ENCODE measurements around the gene FNDC4. TPM values are rescaled to one million over a fixed set of nuclear protein-coding genes. Genes with fewer than 3 reads are reported as not detected.

Gene FNDC4
- total RNA-seq, 1 donor from 2014 or later, result 28.2 TPM

- Histone ChIP-seq H3K27me3 (ENCODE audit: control insufficient read depth, insufficient read depth, low read length) (no peaks in the 10 kb centered on the region), H3K36me3 (ENCODE audit: control insufficient read depth, insufficient read depth, low read length) (no peaks in the 10 kb centered on the region), H3K4me3 (ENCODE audit: low read depth, low read length) (no peak overlapping the region)
- TF ChIP-seq CTCF (IDR thresholded peaks at IDR 0.05; ENCODE audit: insufficient read depth, low read length, poor library complexity, severe bottlenecking), result no peak
- DNase-seq (ENCODE audit: low read depth), result no peak
Observed at GRCh38 chr2:27507293-27507692, 12.3 kb upstream of the FNDC4 start.

- no peak for TF ChIP-seq CTCF (IDR thresholded peaks at IDR 0.05; ENCODE audit: insufficient read depth, low read length, poor library complexity, severe bottlenecking)
- Histone ChIP-seq H3K27me3 (ENCODE audit: control insufficient read depth, insufficient read depth, low read length) (no peaks in the 10 kb centered on the region), H3K36me3 (ENCODE audit: control insufficient read depth, insufficient read depth, low read length) (no peaks in the 10 kb centered on the region), H3K4me3 (ENCODE audit: low read depth, low read length) (no peak overlapping the region)
- no peak for DNase-seq (ENCODE audit: low read depth)
Observed at GRCh38 chr2:27506587-27506986, 11.6 kb upstream of the FNDC4 start.

GRCh38 chr2:27502142-27502541 lies 7.1 kb upstream of the FNDC4 start:
- no peak for DNase-seq (ENCODE audit: low read depth)
- no peak for TF ChIP-seq CTCF (IDR thresholded peaks at IDR 0.05; ENCODE audit: insufficient read depth, low read length, poor library complexity, severe bottlenecking)
- H3K27me3 ChIP-seq (ENCODE audit: control insufficient read depth, insufficient read depth, low read length), result no peaks in the 10 kb centered on the region
- no peaks in the 10 kb centered on the region for H3K36me3 ChIP-seq (ENCODE audit: control insufficient read depth, insufficient read depth, low read length)
- H3K4me3 ChIP-seq (ENCODE audit: low read depth, low read length), result no peak overlapping the region

GRCh38 chr2:27501042-27501441 lies 6.0 kb upstream of the FNDC4 start:
- DNase-seq (ENCODE audit: low read depth), result no peak
- H3K27me3 ChIP-seq (ENCODE audit: control insufficient read depth, insufficient read depth, low read length), result no peaks in the 10 kb centered on the region
- no peak for TF ChIP-seq CTCF (IDR thresholded peaks at IDR 0.05; ENCODE audit: insufficient read depth, low read length, poor library complexity, severe bottlenecking)
- no peaks in the 10 kb centered on the region for H3K36me3 ChIP-seq (ENCODE audit: control insufficient read depth, insufficient read depth, low read length)
- no peak overlapping the region for H3K4me3 ChIP-seq (ENCODE audit: low read depth, low read length)

- H3K27me3 ChIP-seq (ENCODE audit: control insufficient read depth, insufficient read depth, low read length), result no peaks in the 10 kb centered on the region
- no peak overlapping the region for H3K4me3 ChIP-seq (ENCODE audit: low read depth, low read length)
- DNase-seq (ENCODE audit: low read depth), result no peak
- no peak for TF ChIP-seq CTCF (IDR thresholded peaks at IDR 0.05; ENCODE audit: insufficient read depth, low read length, poor library complexity, severe bottlenecking)
- no peaks in the 10 kb centered on the region for H3K36me3 ChIP-seq (ENCODE audit: control insufficient read depth, insufficient read depth, low read length)
Observed at GRCh38 chr2:27498975-27499374, 4.0 kb upstream of the FNDC4 start.

- no peak for TF ChIP-seq CTCF (IDR thresholded peaks at IDR 0.05; ENCODE audit: insufficient read depth, low read length, poor library complexity, severe bottlenecking)
- DNase-seq (ENCODE audit: low read depth), result no peak
- Histone ChIP-seq H3K4me3 (ENCODE audit: low read depth, low read length) (no peak overlapping the region), H3K27me3 (ENCODE audit: control insufficient read depth, insufficient read depth, low read length) (no peaks in the 10 kb centered on the region), H3K36me3 (ENCODE audit: control insufficient read depth, insufficient read depth, low read length) (no peaks in the 10 kb centered on the region)
Observed at GRCh38 chr2:27497288-27497627, 2.3 kb upstream of the FNDC4 start.
